ENCODE results near the gene CNGB1. TPM values are rescaled to one million over a fixed set of nuclear protein-coding genes. Genes with fewer than 3 reads are reported as not detected.
"Not testable (repeated sequence)": the region's sequence is repeated elsewhere in the genome, so short reads cannot be mapped to it uniquely, and the experiment has no call there.

CNGB1 gene
- polyA plus RNA-seq, 1 experiment = not detected

- peak; percentile 44 for DNase-seq (ENCODE audit: low read depth)
- Histone ChIP-seq H3K36me3 (ENCODE audit: control insufficient read depth, insufficient read depth, low read length) (no peaks in the 10 kb centered on the region), H3K4me3 (ENCODE audit: low read depth, low read length) (peak overlapping the region; percentile 70), H3K27me3 (ENCODE audit: control insufficient read depth, insufficient read depth, low read length) (peaks cover 2% of the 10 kb centered on the region; the same call in 1 of the 2 replicates)
- CTCF ChIA-PET = interaction anchor here (1.1 to 1.7 kb wide), 2 partner anchors 78 to 85 kb away, joined by 3 to 5 read pairs; no protein-coding TSS in a partner anchor
- POLR2A ChIA-PET = interaction anchor here (0.6 kb wide), 1 partner anchor 26 kb away, joined by 7 read pairs; no protein-coding TSS in a partner anchor
- TF ChIP-seq CTCF (IDR thresholded peaks at IDR 0.05; ENCODE audit: insufficient read depth, low read depth, low read length) = no peak
Observed at GRCh38 chr16:57984443-57985203, 13.7 kb upstream of the CNGB1 start.

- no peaks in the 10 kb centered on the region for H3K36me3 ChIP-seq (ENCODE audit: control insufficient read depth, insufficient read depth, low read length)
- H3K27me3 ChIP-seq (ENCODE audit: control insufficient read depth, insufficient read depth, low read length) = peaks cover 2% of the 10 kb centered on the region; the same call in 1 of the 2 replicates
- ChIA-PET CTCF (interaction anchor here (2.6 kb wide), 1 partner anchor 75 kb away, joined by 6 read pairs; no protein-coding TSS in a partner anchor), POLR2A (no interaction called here)
- H3K4me3 ChIP-seq (ENCODE audit: low read depth, low read length) = no peak overlapping the region
- no peak for DNase-seq (ENCODE audit: low read depth)
- no peak for TF ChIP-seq CTCF (IDR thresholded peaks at IDR 0.05; ENCODE audit: insufficient read depth, low read depth, low read length)
Observed at GRCh38 chr16:57982385-57982784, 11.5 kb upstream of the CNGB1 start.

- Histone ChIP-seq H3K27me3 (ENCODE audit: control insufficient read depth, insufficient read depth, low read length) (peaks cover 2% of the 10 kb centered on the region; the same call in 1 of the 2 replicates), H3K4me3 (ENCODE audit: low read depth, low read length) (no peak overlapping the region), H3K36me3 (ENCODE audit: control insufficient read depth, insufficient read depth, low read length) (no peaks in the 10 kb centered on the region)
- POLR2A ChIA-PET = no interaction called here
- TF ChIP-seq CTCF (IDR thresholded peaks at IDR 0.05; ENCODE audit: insufficient read depth, low read depth, low read length) = no peak
- no peak for DNase-seq (ENCODE audit: low read depth)
- CTCF ChIA-PET = interaction anchor here (2.6 kb wide), 1 partner anchor 74 kb away, joined by 6 read pairs; no protein-coding TSS in a partner anchor
Observed at GRCh38 chr16:57981636-57982035, 10.7 kb upstream of the CNGB1 start.

- no peak for TF ChIP-seq CTCF (IDR thresholded peaks at IDR 0.05; ENCODE audit: insufficient read depth, low read depth, low read length)
- no peaks in the 10 kb centered on the region for H3K36me3 ChIP-seq (ENCODE audit: control insufficient read depth, insufficient read depth, low read length)
- no peak overlapping the region for H3K4me3 ChIP-seq (ENCODE audit: low read depth, low read length)
- H3K27me3 ChIP-seq (ENCODE audit: control insufficient read depth, insufficient read depth, low read length) = peaks cover 6% of the 10 kb centered on the region
- CTCF ChIA-PET = interaction anchor here (1.2 kb wide), 1 partner anchor 10 kb away, joined by 3 read pairs; no protein-coding TSS in a partner anchor
- DNase-seq (ENCODE audit: low read depth) = no peak
- POLR2A ChIA-PET = no interaction called here
Observed at GRCh38 chr16:57979006-57979585, 8.2 kb upstream of the CNGB1 start.

GRCh38 chr16:57978070-57978465 lies 7.1 kb upstream of the CNGB1 start:
- CTCF ChIA-PET = interaction anchor here (1.9 kb wide), 1 partner anchor 72 kb away, joined by 5 read pairs; no protein-coding TSS in a partner anchor
- H3K36me3 ChIP-seq (ENCODE audit: control insufficient read depth, insufficient read depth, low read length); H3K27me3 ChIP-seq (ENCODE audit: control insufficient read depth, insufficient read depth, low read length); DNase-seq (ENCODE audit: low read depth); H3K4me3 ChIP-seq (ENCODE audit: low read depth, low read length); POLR2A ChIA-PET: not testable (repeated sequence)
